CD4-positive, alpha-beta T cell (primary cell): Measurements from ENCODE around the gene CNTN4. TPM values are rescaled to one million over a fixed set of nuclear protein-coding genes. Genes with fewer than 3 reads are reported as not detected.

ENCODE experiments used
- ATAC-seq: fragments of 200-7000 bp; cut with Tn5 transposase; one replicate; pipeline ENCODE4 v1.10.0; 2022; ENCODE audit warnings: mild to moderate bottlenecking; ENCODE audit not compliant: poor library complexity
- CTCF ChIA-PET: fragments of 350-600 bp; sonication (Branson Sonifier 250); formaldehyde crosslinking; loops from one replicate; lab custom pipeline; 2021; ENCODE audit warnings: antibody characterized with exemption, inconsistent platforms; lab: Charles Lee
- POLR2A ChIA-PET: fragments of 350-600 bp; sonication (Branson Sonifier 250); formaldehyde crosslinking; loops from one replicate; lab custom pipeline; 2021; ENCODE audit warnings: antibody characterized with exemption, inconsistent platforms; lab: Charles Lee
- DNase-seq, 14 experiments: peaks; one replicate each; pipeline ENCODE4 v3.0.0-alpha.2; 2013 to 2020; ENCODE audit warnings: mixed read lengths in 2 of 14
- H3K27ac ChIP-seq, 2 donors: one replicate each; pipeline versions ENCODE4 v1.5.1 to v1.7.0; 2013; ENCODE audit warnings: low read length in 2 of 2, low read depth in 1 of 2, mild to moderate bottlenecking in 1 of 2
- H3K27me3 ChIP-seq, 2 experiments: 1 replicate in 1 of 2; 2 replicates in 1 of 2; pipeline versions ENCODE4 v1.6.1 to v1.7.0; 2013; ENCODE audit warnings: low read length in 2 of 2, control low read depth in 1 of 2, mild to moderate bottlenecking in 1 of 2, moderate library complexity in 1 of 2; ENCODE audit not compliant: insufficient read depth in 2 of 2, control insufficient read depth in 1 of 2
- H3K36me3 ChIP-seq: one replicate; pipeline ENCODE4 v1.6.1; 2013; ENCODE audit warnings: low read length, control low read depth; ENCODE audit not compliant: insufficient read depth
- H3K4me1 ChIP-seq: one replicate; pipeline ENCODE4 v1.6.1; 2013; ENCODE audit warnings: low read length, control low read depth; ENCODE audit not compliant: insufficient read depth
- H3K4me3 ChIP-seq: one replicate; pipeline ENCODE4 v1.5.1; 2013; ENCODE audit warnings: mild to moderate bottlenecking, low read length, moderate library complexity
- H3K9me3 ChIP-seq, 2 experiments: 1 replicate in 1 of 2; 2 replicates in 1 of 2; pipeline versions ENCODE4 v1.6.1 to v1.7.0; 2013; ENCODE audit warnings: low read length in 2 of 2, mild to moderate bottlenecking in 2 of 2, control low read depth in 1 of 2, moderate library complexity in 1 of 2; ENCODE audit not compliant: control insufficient read depth in 1 of 2, insufficient read depth in 1 of 2
- H3K27ac Mint-ChIP-seq: one replicate; pipeline ENCODE4 v1.8.0; 2020; ENCODE audit warnings: mixed read lengths
- H3K27me3 Mint-ChIP-seq: one replicate; pipeline ENCODE4 v1.8.0; 2021; ENCODE audit warnings: mixed read lengths
- H3K36me3 Mint-ChIP-seq: one replicate; pipeline ENCODE4 v1.8.0; 2021; ENCODE audit warnings: low read depth, mixed read lengths
- H3K4me1 Mint-ChIP-seq: one replicate; pipeline ENCODE4 v1.8.0; 2021; ENCODE audit warnings: low read depth, mixed read lengths
- H3K4me3 Mint-ChIP-seq: one replicate; pipeline ENCODE4 v1.8.0; 2020; ENCODE audit warnings: mild to moderate bottlenecking, mixed read lengths
- H3K9me3 Mint-ChIP-seq: one replicate; pipeline ENCODE4 v1.8.0; 2020; ENCODE audit warnings: mixed read lengths
- CTCF ChIP-seq: fragments of 200-600 bp; IDR thresholded peaks from one replicate; pipeline ENCODE4 v1.8.0; 2022; ENCODE audit warnings: antibody characterized with exemption, mild to moderate bottlenecking
- intact Hi-C, 2 experiments: fragments of 100-400 bp; cut with DNase I in 1 of 2; cut with micrococcal nuclease in 1 of 2; formaldehyde crosslinking; loops; one replicate each; pipeline versions ENCODE4 v1.15.1 to v1.9.0; 2023 to 2025; cut with DNase I, micrococcal nuclease
- total RNA-seq, 174 experiments: library from RNA in 2 of 174; stranded (reverse) in 2 of 174; gene quantifications; one replicate each; pipeline ENCODE4 v1.2.3 and lab custom pipeline; 2021 to 2026

Gene CNTN4
- total RNA-seq, 2 experiments from 2014 or later: not detected

GRCh38 chr3:2614578-2614977 is 515.9 kb downstream of the CNTN4 start:
- POLR2A ChIA-PET: no interaction called here
- CTCF ChIA-PET: no interaction called here
- DNase-seq: no peak
- Histone ChIP-seq H3K4me1 (no peaks in the 10 kb centered on the region), H3K27me3 (no peaks in the 10 kb centered on the region), H3K4me3 (no peak overlapping the region), H3K9me3 (no peaks in the 10 kb centered on the region), H3K27ac (no peak overlapping the region), H3K36me3 (no peaks in the 10 kb centered on the region)
- intact Hi-C loops: no loop called here
- Mint-ChIP-seq H3K4me3 (no peak overlapping the region), H3K9me3 (no peaks in the 10 kb centered on the region), H3K27ac (no peak overlapping the region), H3K4me1 (no peaks in the 10 kb centered on the region), H3K36me3 (no peaks in the 10 kb centered on the region), H3K27me3 (no peaks in the 10 kb centered on the region)
- no peak for ATAC-seq
- no peak for TF ChIP-seq CTCF

- Mint-ChIP-seq H3K27ac (no peak overlapping the region), H3K4me1 (no peaks in the 10 kb centered on the region), H3K27me3 (no peaks in the 10 kb centered on the region), H3K4me3 (no peak overlapping the region), H3K36me3 (no peaks in the 10 kb centered on the region), H3K9me3 (no peaks in the 10 kb centered on the region)
- DNase-seq (no peak), ATAC-seq (no peak)
- CTCF ChIA-PET: no interaction called here
- Histone ChIP-seq H3K27ac (no peak overlapping the region), H3K27me3 (no peaks in the 10 kb centered on the region), H3K4me1 (no peaks in the 10 kb centered on the region), H3K4me3 (no peak overlapping the region), H3K9me3 (no peaks in the 10 kb centered on the region), H3K36me3 (no peaks in the 10 kb centered on the region)
- POLR2A ChIA-PET: no interaction called here
- no peak for TF ChIP-seq CTCF
- intact Hi-C loops: no loop called here
Observed at GRCh38 chr3:2615080-2615479, 516.4 kb downstream of the CNTN4 start.

DNA sequence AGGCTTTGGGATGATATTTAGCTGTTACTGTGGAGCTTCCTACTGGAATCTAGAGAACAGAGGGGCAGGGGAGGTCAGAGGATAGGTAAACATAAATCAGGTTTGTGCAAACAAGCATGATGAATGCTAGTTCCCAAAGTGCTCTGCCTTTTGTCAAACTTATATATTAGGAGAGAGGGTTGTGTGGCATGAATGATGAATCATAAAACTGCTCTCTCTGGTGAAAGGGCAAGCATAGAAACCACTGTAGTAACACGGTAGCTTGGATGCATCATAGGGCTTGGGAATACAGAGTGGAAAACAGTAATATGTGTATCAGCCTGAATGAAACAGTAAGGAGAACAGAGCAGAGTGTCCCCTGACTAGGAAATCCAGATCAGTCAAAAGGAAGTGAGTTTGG is 524.8 kb downstream of the CNTN4 start:
- Mint-ChIP-seq H3K27ac (no peak overlapping the region), H3K9me3 (no peaks in the 10 kb centered on the region), H3K36me3 (no peaks in the 10 kb centered on the region), H3K27me3 (no peaks in the 10 kb centered on the region), H3K4me1 (no peaks in the 10 kb centered on the region), H3K4me3 (no peak overlapping the region)
- no peak for DNase-seq
- no peak for TF ChIP-seq CTCF
- Histone ChIP-seq H3K27me3 (peaks cover 0 to 2% of the 10 kb centered on the region in 2 experiments), H3K36me3 (no peaks in the 10 kb centered on the region), H3K4me3 (no peak overlapping the region), H3K4me1 (no peaks in the 10 kb centered on the region), H3K27ac (no peak overlapping the region), H3K9me3 (no peaks in the 10 kb centered on the region)
- intact Hi-C loops: no loop called here
- ChIA-PET POLR2A (no interaction called here), CTCF (no interaction called here)
- ATAC-seq: no peak
